ENCODE measurements around the gene FLNB. TPM values are rescaled to one million over a fixed set of nuclear protein-coding genes. Genes with fewer than 3 reads are reported as not detected.

The FLNB gene
- total and polyA plus RNA-seq, 2 of the 13 experiments (the other 11 are each of a cell fraction or from before 2014, with no cell fraction given): 106 to 130 TPM

GRCh38 chr3:58191361-58191991, 183.3 kb downstream of the FLNB start (continued):
- TF ChIP-seq ZNF441 (CRISPR knock-in tag; IDR thresholded peaks at IDR 0.05; ENCODE audit: borderline replicate concordance) (no peak), REST (IDR thresholded peaks at IDR 0.05; ENCODE audit: borderline replicate concordance in 1 of 2, low read depth in 1 of 2, low read length in 2 of 2) (no peak), THAP9 (CRISPR knock-in tag; IDR thresholded peaks at IDR 0.05; ENCODE audit: borderline replicate concordance) (no peak), SP2 (CRISPR knock-in tag; IDR thresholded peaks at IDR 0.05) (no peak), ZNF879 (CRISPR knock-in tag; IDR thresholded peaks at IDR 0.05) (no peak), NBN (conservative IDR thresholded peaks at IDR 0.05) (no peak), ZNF572 (CRISPR knock-in tag; IDR thresholded peaks at IDR 0.05) (no peak), ZNF276 (CRISPR knock-in tag; IDR thresholded peaks at IDR 0.05; ENCODE audit: low read depth) (0 out of 2 replicates have a peak, but pooled peaks have one; percentile 24), AHR (CRISPR knock-in tag; IDR thresholded peaks at IDR 0.05) (no peak), SRSF4 (IDR thresholded peaks at IDR 0.05; ENCODE audit: low read depth, low read length, poor library complexity, severe bottlenecking) (no peak), HDAC6 (IDR thresholded peaks at IDR 0.05; ENCODE audit: low read depth, low read length) (no peak), ZNF703 (CRISPR knock-in tag; IDR thresholded peaks at IDR 0.05; ENCODE audit: borderline replicate concordance) (no peak), IRF2 (CRISPR knock-in tag; IDR thresholded peaks at IDR 0.05) (peak; percentile 36; the same call in 1 of the 2 replicates), ZEB1 (IDR thresholded peaks at IDR 0.05; ENCODE audit: insufficient replicate concordance, low read depth) (peak; percentile 28), TOPORS (CRISPR knock-in tag; IDR thresholded peaks at IDR 0.05) (no peak), ZNF234 (CRISPR knock-in tag; conservative IDR thresholded peaks at IDR 0.05) (no peak), ZNF800 (CRISPR knock-in tag; IDR thresholded peaks at IDR 0.05) (no peak; the same call in 1 of the 2 replicates), NCOA5 (CRISPR knock-in tag; IDR thresholded peaks at IDR 0.05) (no peak), CENPBD1 (CRISPR knock-in tag; IDR thresholded peaks at IDR 0.05; ENCODE audit: borderline replicate concordance, low read depth) (no peak)
